ENCODE results near the gene DTX1. TPM values are rescaled to one million over a fixed set of nuclear protein-coding genes. Genes with fewer than 3 reads are reported as not detected.
A peak's percentile ranks its signal among the peaks of the same experiment; 100 is the strongest.

The DTX1 gene
- total RNA-seq, 1 donor from 2014 or later = 79.4 TPM

GRCh38 chr12:113052326-113052725, 4.2 kb upstream of the DTX1 start:
- H3K36me3 Mint-ChIP-seq (ENCODE audit: low read depth) = no peaks in the 10 kb centered on the region
- H3K4me3 Mint-ChIP-seq = peak overlapping the region; percentile 5
- ChIA-PET POLR2A (interaction anchor here (1.0 to 6.7 kb wide), 5 partner anchors 11 to 77 kb away, joined by 3 to 73 read pairs (median 10); no protein-coding TSS in a partner anchor), CTCF (interaction anchor here (0.7 to 1.2 kb wide), 4 partner anchors 9 to 59 kb away, joined by 3 to 4 read pairs (median 3); no protein-coding TSS in a partner anchor)
- peaks cover 73% of the 10 kb centered on the region for H3K4me1 Mint-ChIP-seq
- H3K9me3 Mint-ChIP-seq = no peaks in the 10 kb centered on the region
- intact Hi-C loops (cut with micrococcal nuclease) = loop anchor here (5.0 kb wide), 1 partner anchor 180 kb away; no protein-coding TSS in a partner anchor
- H3K27ac Mint-ChIP-seq = peak overlapping the region; percentile 68
- no peak for DNase-seq
- no peaks in the 10 kb centered on the region for H3K27me3 Mint-ChIP-seq
- TF ChIP-seq, protein P1, sequence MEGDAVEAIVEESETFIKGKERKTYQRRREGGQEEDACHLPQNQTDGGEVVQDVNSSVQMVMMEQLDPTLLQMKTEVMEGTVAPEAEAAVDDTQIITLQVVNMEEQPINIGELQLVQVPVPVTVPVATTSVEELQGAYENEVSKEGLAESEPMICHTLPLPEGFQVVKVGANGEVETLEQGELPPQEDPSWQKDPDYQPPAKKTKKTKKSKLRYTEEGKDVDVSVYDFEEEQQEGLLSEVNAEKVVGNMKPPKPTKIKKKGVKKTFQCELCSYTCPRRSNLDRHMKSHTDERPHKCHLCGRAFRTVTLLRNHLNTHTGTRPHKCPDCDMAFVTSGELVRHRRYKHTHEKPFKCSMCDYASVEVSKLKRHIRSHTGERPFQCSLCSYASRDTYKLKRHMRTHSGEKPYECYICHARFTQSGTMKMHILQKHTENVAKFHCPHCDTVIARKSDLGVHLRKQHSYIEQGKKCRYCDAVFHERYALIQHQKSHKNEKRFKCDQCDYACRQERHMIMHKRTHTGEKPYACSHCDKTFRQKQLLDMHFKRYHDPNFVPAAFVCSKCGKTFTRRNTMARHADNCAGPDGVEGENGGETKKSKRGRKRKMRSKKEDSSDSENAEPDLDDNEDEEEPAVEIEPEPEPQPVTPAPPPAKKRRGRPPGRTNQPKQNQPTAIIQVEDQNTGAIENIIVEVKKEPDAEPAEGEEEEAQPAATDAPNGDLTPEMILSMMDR (IDR thresholded peaks at IDR 0.05) = no peak
- ATAC-seq (ENCODE audit: low read depth) = no peak

DNA sequence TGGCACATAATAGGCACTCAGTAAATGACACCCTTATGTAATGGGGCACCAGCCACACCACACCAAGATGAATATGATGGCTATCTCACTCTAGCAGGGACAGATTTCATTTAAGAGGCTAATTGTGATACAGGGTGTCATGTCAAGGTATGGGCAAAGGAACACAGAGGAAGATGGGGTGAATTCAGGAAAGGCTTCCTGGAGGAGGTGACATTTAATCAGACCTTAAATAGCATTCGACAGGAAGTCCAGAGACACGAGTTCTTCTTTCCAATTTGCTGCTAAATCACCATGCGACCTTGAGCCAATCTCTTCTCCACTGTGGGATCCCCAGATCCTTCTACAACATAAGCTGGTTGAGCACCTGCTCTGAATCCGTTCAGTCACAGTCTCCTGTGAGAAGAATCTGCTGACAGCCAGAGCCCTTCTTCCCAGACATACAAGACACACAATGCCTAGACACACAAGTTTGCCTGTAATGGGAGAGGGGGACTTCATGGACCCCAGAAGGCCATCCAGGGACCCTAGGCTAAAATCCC, 1.5 kb upstream of the DTX1 start:
- ChIA-PET CTCF (interaction anchor here (1.7 kb wide), 1 partner anchor 37 kb away, joined by 7 read pairs; no protein-coding TSS in a partner anchor), POLR2A (interaction anchor here (2.1 to 14.4 kb wide), 2 partner anchors 10 to 18 kb away, joined by 8 to 160 read pairs; no protein-coding TSS in a partner anchor)
- TF ChIP-seq, protein P1 (IDR thresholded peaks at IDR 0.05) = no peak
- peaks cover 65% of the 10 kb centered on the region for H3K4me1 Mint-ChIP-seq
- H3K27me3 Mint-ChIP-seq = no peaks in the 10 kb centered on the region
- intact Hi-C loops (cut with micrococcal nuclease) = loop anchor here (5.0 kb wide), 1 partner anchor 177 kb away; no protein-coding TSS in a partner anchor
- peak overlapping the region; percentile 17 for H3K4me3 Mint-ChIP-seq
- ATAC-seq (ENCODE audit: low read depth) = no peak
- no peaks in the 10 kb centered on the region for H3K9me3 Mint-ChIP-seq
- peaks cover 5% of the 10 kb centered on the region for H3K36me3 Mint-ChIP-seq (ENCODE audit: low read depth)
- peak overlapping the region; percentile 32 for H3K27ac Mint-ChIP-seq
- no peak for DNase-seq

GRCh38 chr12:113055594-113056380, 743 bp upstream of the DTX1 start:
- Mint-ChIP-seq H3K9me3 (no peaks in the 10 kb centered on the region), H3K27me3 (no peaks in the 10 kb centered on the region), H3K27ac (peak overlapping the region; percentile 78), H3K4me1 (peaks cover 57% of the 10 kb centered on the region), H3K4me3 (peak overlapping the region; percentile 81), H3K36me3 (ENCODE audit: low read depth) (peaks cover 5% of the 10 kb centered on the region)
- DNase-seq (no peak), ATAC-seq (ENCODE audit: low read depth) (no peak)
- intact Hi-C loops (cut with micrococcal nuclease) = no loop called here
- TF ChIP-seq, protein P1 (IDR thresholded peaks at IDR 0.05) = no peak
- ChIA-PET CTCF (interaction anchor here (1.2 to 1.7 kb wide), 3 partner anchors 36 to 43 kb away, joined by 4 to 7 read pairs (median 6); no protein-coding TSS in a partner anchor), POLR2A (interaction anchor here (0.6 to 14.4 kb wide), 3 partner anchors 9 to 345 kb away, joined by 3 to 160 read pairs (median 8); no protein-coding TSS in a partner anchor)

DNA sequence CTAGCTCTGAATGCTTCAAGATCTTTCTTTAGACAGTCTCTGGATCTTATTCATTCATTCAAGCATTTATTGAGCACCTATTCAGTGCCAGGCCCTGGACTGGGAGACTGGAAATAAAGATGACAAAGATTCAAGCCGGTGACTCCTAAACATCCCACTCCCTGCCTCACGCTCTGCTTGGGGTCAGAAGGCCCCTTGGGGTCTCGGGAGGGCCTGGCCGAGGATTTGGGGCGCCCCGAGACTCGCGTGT, 224 bp upstream of the DTX1 start:
- ChIA-PET POLR2A (interaction anchor here (0.6 to 14.4 kb wide), 3 partner anchors 9 to 344 kb away, joined by 3 to 160 read pairs (median 8); no protein-coding TSS in a partner anchor), CTCF (interaction anchor here (1.2 to 1.3 kb wide), 2 partner anchors 37 to 42 kb away, joined by 4 to 6 read pairs; no protein-coding TSS in a partner anchor)
- intact Hi-C loops (cut with micrococcal nuclease) = no loop called here
- H3K9me3 Mint-ChIP-seq = no peaks in the 10 kb centered on the region
- TF ChIP-seq, protein P1 (IDR thresholded peaks at IDR 0.05) = no peak
- peaks cover 5% of the 10 kb centered on the region for H3K36me3 Mint-ChIP-seq (ENCODE audit: low read depth)
- H3K27me3 Mint-ChIP-seq = no peaks in the 10 kb centered on the region
- peaks cover 52% of the 10 kb centered on the region for H3K4me1 Mint-ChIP-seq
- ATAC-seq (ENCODE audit: low read depth) = no peak
- H3K27ac Mint-ChIP-seq = peak overlapping the region; percentile 78
- no peak for DNase-seq
- H3K4me3 Mint-ChIP-seq = peak overlapping the region; percentile 81

Data from activated B cell treated with CpG ODN at 0.5 μM for 24 hours (primary cell).